ENCODE results near the gene ERN1.
"Not testable (repeated sequence)": the region's sequence is repeated elsewhere in the genome, so short reads cannot be mapped to it uniquely, and the experiment has no call there.

GRCh38 chr17:64120972-64121786 lies 8.8 kb downstream of the ERN1 start:
- TF ChIP-seq, protein P1, sequence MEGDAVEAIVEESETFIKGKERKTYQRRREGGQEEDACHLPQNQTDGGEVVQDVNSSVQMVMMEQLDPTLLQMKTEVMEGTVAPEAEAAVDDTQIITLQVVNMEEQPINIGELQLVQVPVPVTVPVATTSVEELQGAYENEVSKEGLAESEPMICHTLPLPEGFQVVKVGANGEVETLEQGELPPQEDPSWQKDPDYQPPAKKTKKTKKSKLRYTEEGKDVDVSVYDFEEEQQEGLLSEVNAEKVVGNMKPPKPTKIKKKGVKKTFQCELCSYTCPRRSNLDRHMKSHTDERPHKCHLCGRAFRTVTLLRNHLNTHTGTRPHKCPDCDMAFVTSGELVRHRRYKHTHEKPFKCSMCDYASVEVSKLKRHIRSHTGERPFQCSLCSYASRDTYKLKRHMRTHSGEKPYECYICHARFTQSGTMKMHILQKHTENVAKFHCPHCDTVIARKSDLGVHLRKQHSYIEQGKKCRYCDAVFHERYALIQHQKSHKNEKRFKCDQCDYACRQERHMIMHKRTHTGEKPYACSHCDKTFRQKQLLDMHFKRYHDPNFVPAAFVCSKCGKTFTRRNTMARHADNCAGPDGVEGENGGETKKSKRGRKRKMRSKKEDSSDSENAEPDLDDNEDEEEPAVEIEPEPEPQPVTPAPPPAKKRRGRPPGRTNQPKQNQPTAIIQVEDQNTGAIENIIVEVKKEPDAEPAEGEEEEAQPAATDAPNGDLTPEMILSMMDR (conservative IDR thresholded peaks at IDR 0.05 in 1 of 2, IDR thresholded peaks at IDR 0.05 in 1 of 2; ENCODE audit: low read depth in 1 of 2, low read length in 2 of 2): not testable (repeated sequence)
- not testable (repeated sequence) for TF ChIP-seq EZH2 (IDR thresholded peaks at IDR 0.05; ENCODE audit: low read length, missing control alignments)
